ENCODE measurements around the gene CERS6. TPM values are rescaled to one million over a fixed set of nuclear protein-coding genes. Genes with fewer than 3 reads are reported as not detected.

The CERS6 gene
- total RNA-seq, 1 donor from 2014 or later = 21.8 TPM

DNA sequence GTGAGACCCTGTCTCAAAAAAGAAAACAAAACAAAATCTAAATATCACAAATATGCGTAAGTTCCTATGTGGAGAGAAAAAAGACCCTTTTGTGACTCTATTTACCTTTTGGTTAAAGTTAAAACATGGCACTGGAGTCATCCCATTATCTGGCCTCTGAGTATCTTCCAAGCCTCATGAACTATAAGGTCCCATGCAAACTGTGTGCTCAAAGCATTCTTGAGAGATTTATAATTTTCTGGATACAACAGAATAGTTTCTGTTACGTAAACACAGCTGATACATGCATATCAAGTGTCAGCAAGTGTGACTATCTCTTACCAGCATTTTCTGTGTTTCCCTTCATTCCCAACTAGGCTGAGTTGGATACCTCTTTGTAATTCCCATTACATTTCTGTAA is 337.5 kb downstream of the CERS6 start:
- no peak overlapping the region for H3K4me3 ChIP-seq
- H3K9me3 ChIP-seq = no peaks in the 10 kb centered on the region
- peaks cover 12% of the 10 kb centered on the region for H3K4me1 ChIP-seq
- intact Hi-C loops (cut with DNase I) = no loop called here
- H3K27me3 ChIP-seq (ENCODE audit: low read depth) = no peaks in the 10 kb centered on the region
- no peak overlapping the region for H3K27ac ChIP-seq
- no peak for DNase-seq
- ATAC-seq = no peak
- no peaks in the 10 kb centered on the region for H3K36me3 ChIP-seq
- no peak for TF ChIP-seq CTCF (IDR thresholded peaks at IDR 0.05)

- no peak for ATAC-seq
- Histone ChIP-seq H3K4me1 (peaks cover 12% of the 10 kb centered on the region), H3K9me3 (no peaks in the 10 kb centered on the region), H3K36me3 (no peaks in the 10 kb centered on the region), H3K27me3 (ENCODE audit: low read depth) (no peaks in the 10 kb centered on the region), H3K4me3 (no peak overlapping the region), H3K27ac (no peak overlapping the region)
- DNase-seq = no peak
- intact Hi-C loops (cut with DNase I) = no loop called here
- no peak for TF ChIP-seq CTCF (IDR thresholded peaks at IDR 0.05)
These were observed 338.9 kb downstream of the CERS6 start for GRCh38 chr2:168794968-168795367.

DNA sequence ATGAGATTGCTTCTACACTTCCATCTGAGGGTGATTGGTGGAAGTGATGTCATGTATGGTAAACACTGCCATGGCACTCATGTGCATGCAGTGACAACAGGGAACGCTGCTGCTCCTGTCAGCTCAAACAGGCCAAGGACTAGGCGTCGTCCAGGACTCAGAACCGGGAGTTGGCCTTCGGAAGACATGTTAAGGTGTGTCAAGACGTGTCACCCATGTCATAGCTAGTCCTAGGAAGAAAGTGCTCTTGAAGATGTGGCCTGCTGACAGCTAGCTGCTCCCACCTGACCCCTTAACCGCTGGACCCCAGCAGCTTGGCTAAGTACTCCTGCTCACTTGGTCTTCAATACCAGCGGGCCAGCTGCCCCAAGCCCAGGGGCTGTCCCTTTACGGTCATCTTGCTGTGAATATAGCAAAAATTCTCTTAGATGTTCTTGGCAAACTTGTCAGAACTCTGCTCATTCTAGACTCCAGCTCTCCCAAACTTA is 340.1 kb downstream of the CERS6 start:
- H3K27ac ChIP-seq = peak overlapping the region; percentile 52
- peaks cover 12% of the 10 kb centered on the region for H3K4me1 ChIP-seq
- DNase-seq = no peak
- H3K27me3 ChIP-seq (ENCODE audit: low read depth) = no peaks in the 10 kb centered on the region
- no peak for ATAC-seq
- TF ChIP-seq CTCF (IDR thresholded peaks at IDR 0.05) = no peak
- no peaks in the 10 kb centered on the region for H3K36me3 ChIP-seq
- intact Hi-C loops (cut with DNase I) = no loop called here
- no peak overlapping the region for H3K4me3 ChIP-seq
- H3K9me3 ChIP-seq = no peaks in the 10 kb centered on the region

DNA sequence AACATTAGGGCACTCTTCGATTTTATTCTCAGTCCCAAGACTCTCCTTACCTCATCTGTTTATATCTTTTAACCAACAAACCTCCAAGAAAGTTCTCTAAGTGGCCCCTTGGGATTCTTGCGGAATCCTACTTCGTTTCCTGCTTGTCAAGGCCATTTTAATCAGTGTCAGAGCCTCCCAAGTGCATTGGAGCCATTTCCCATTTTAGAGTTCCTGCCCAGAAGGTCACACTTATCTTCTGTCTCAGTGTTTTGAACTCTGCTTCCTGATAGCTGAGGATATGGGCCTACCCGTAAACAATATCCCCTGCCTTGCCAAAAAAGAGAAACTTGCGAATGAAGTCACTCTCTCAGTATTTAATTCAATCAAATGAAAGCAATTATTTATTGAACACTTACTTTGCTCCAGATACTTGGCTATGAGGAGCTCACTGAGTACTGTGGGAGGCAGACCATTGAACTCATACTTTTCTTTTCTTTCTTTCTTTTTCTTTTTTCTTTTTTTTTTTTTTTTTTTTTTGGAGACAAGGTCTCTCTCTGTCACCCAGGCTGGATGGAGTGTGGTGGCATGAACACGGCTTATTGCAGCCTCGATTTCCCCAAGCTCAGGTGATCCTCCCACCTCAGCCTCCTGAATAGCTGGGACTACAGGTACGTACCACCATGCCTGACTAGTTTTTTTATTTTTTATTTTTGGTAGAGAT is 340.7 kb downstream of the CERS6 start:
- H3K27me3 ChIP-seq (ENCODE audit: low read depth) = no peaks in the 10 kb centered on the region
- H3K4me3 ChIP-seq = no peak overlapping the region
- H3K4me1 ChIP-seq = peaks cover 16% of the 10 kb centered on the region
- intact Hi-C loops (cut with DNase I) = no loop called here
- ATAC-seq = peak in 1 of 2 donors; percentile 38
- DNase-seq = no peak
- TF ChIP-seq CTCF (IDR thresholded peaks at IDR 0.05) = no peak
- no peaks in the 10 kb centered on the region for H3K9me3 ChIP-seq
- peak overlapping the region; percentile 52 for H3K27ac ChIP-seq
- no peaks in the 10 kb centered on the region for H3K36me3 ChIP-seq

GRCh38 chr2:168797286-168797655 is 341.2 kb downstream of the CERS6 start:
- DNase-seq (no peak), ATAC-seq (no peak)
- TF ChIP-seq CTCF (IDR thresholded peaks at IDR 0.05) = no peak
- H3K4me3 ChIP-seq = no peak overlapping the region
- intact Hi-C loops (cut with DNase I) = no loop called here
- no peaks in the 10 kb centered on the region for H3K9me3 ChIP-seq
- peaks cover 22% of the 10 kb centered on the region for H3K4me1 ChIP-seq
- H3K27ac ChIP-seq = no peak overlapping the region
- H3K27me3 ChIP-seq (ENCODE audit: low read depth) = no peaks in the 10 kb centered on the region
- no peaks in the 10 kb centered on the region for H3K36me3 ChIP-seq
